Stomach (tissue), 9 donors: ENCODE results near the gene STK32C. TPM values are rescaled to one million over a fixed set of nuclear protein-coding genes. Genes with fewer than 3 reads are reported as not detected.

ENCODE experiments used
- DNase-seq, 2 donors: peaks; one replicate each; pipeline versions ENCODE4 v3.0.0 to v3.0.0-alpha.2; 2013 to 2019
- H3K27ac ChIP-seq, 5 donors: fragments of 200-600 bp in 4 of 5; sonication (generic) in 4 of 5; one replicate each; pipeline ENCODE4 v1.5.1; 2013 to 2019; ENCODE audit warnings: mild to moderate bottlenecking in 1 of 5, moderate library complexity in 1 of 5
- H3K27me3 ChIP-seq, 3 donors: fragments of 200-600 bp; sonication (generic); one replicate each; pipeline ENCODE4 v1.5.1; 2017 to 2019; ENCODE audit warnings: mixed run types in 1 of 3
- H3K36me3 ChIP-seq, 4 donors: fragments of 200-600 bp; sonication (generic); 1 replicate in 3 of 4; 2 replicates in 1 of 4; pipeline ENCODE4 v1.5.1; 2016 to 2019
- H3K4me1 ChIP-seq, 4 donors: fragments of 200-600 bp; sonication (generic); one replicate each; pipeline ENCODE4 v1.5.1; 2016 to 2019
- H3K4me3 ChIP-seq, 4 donors: fragments of 200-600 bp; sonication (generic) in 3 of 4; one replicate each; pipeline ENCODE4 v1.5.1; 2016 to 2019; ENCODE audit warnings: mild to moderate bottlenecking in 1 of 4
- H3K9me3 ChIP-seq, 4 donors: fragments of 200-600 bp; sonication (generic); one replicate each; pipeline ENCODE4 v1.5.1; 2016 to 2019
- EP300 ChIP-seq: sonication (generic); formaldehyde crosslinking; IDR thresholded peaks from one replicate; pipeline ENCODE4 v1.6.1; 2017; ENCODE audit warnings: antibody characterized with exemption
- POLR2A ChIP-seq, 4 donors: fragments of 450-650 bp; IDR thresholded peaks; one replicate each; pipeline ENCODE4 v1.6.1; 2016; ENCODE audit warnings: antibody characterized with exemption in 4 of 4, control low read depth in 2 of 4, mild to moderate bottlenecking in 1 of 4, moderate library complexity in 1 of 4
- POLR2AphosphoS5 ChIP-seq, 3 donors: sonication (generic); formaldehyde crosslinking; IDR thresholded peaks; one replicate each; pipeline ENCODE4 v1.6.1; 2016; ENCODE audit warnings: antibody characterized with exemption in 3 of 3
- WGBS, 5 donors: extraction: QIAGEN DNeasy Blood & Tissue Kit in 3 of 5; methylation state at CpG; one replicate each; pipeline versions ENCODE4 v1.1.5 to v1.1.7; 2013 to 2018; 5-methylcytosine and 5-hydroxymethylcytosine counted together
- intact Hi-C: fragments of 100-400 bp; cut with DNase I; formaldehyde crosslinking; loops from one replicate; pipeline ENCODE4 v1.15.1; 2023; ENCODE audit warnings: low total_unique reads
- polyA plus RNA-seq, 3 donors: library from polyadenylated mRNA; stranded (reverse); fragments of 200-250 nt; gene quantifications; one replicate each; pipeline ENCODE4 v1.2.3, GENCODE V29; 2013
- total RNA-seq, 5 donors: library from RNA; depleted of rRNA; stranded (reverse); fragments of >200 nt; gene quantifications; one replicate each; pipeline versions ENCODE4 v1.1.0 to v1.2.3, GENCODE V29; 2014 to 2016
- TF ChIP-seq, protein P1 (sequence below), 7 experiments: fragments of 450-650 bp in 4 of 7; fragments of 200-600 bp in 3 of 7; sonication (generic) in 3 of 7; IDR thresholded peaks; one replicate each; pipeline ENCODE4 v1.5.1; 2016 to 2019; ENCODE audit warnings: antibody characterized with exemption in 7 of 7, control low read depth in 2 of 7, mild to moderate bottlenecking in 1 of 7
- donor health status: healthy with polysubstance abuse.
- donor health status: Bipolar disorder and iron deficiency.
- donor health status: healthy.

The STK32C gene
- total and polyA plus RNA-seq, 8 donors: 1.6 to 71.0 (median 7.9) TPM; not detected in 1

DNA sequence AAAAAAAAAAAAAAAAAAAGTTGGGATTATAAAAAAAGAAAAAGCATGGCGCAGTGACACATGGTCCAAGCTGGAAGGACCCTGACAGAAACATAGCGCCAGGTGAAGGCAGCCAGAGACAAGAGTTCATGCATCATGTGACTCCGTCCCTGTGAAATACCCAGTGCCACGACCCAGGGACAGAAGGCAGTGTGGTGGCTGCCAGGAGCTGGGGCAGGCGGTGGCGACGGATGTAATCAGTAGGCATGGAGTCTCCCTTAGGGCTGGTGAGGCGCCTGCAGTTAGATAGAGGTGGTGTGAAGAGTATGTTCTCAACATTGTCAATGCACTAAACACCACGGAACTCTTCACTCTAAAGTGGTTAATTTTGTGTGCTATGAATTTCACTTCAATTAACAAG, 43.9 kb downstream of the STK32C start:
- Histone ChIP-seq H3K27me3 (peaks cover 0 to 25% (median 3%) of the 10 kb centered on the region in 3 donors), H3K9me3 (no peaks in the 10 kb centered on the region), H3K36me3 (no peaks in the 10 kb centered on the region), H3K4me1 (peaks cover 0 to 19% (median 13%) of the 10 kb centered on the region in 4 donors), H3K27ac (no peak overlapping the region), H3K4me3 (no peak overlapping the region)
- no peak for TF ChIP-seq POLR2AphosphoS5 (IDR thresholded peaks at IDR 0.05)
- TF ChIP-seq EP300: no peak
- no peak for TF ChIP-seq POLR2A (IDR thresholded peaks at IDR 0.05)
- TF ChIP-seq, protein P1, sequence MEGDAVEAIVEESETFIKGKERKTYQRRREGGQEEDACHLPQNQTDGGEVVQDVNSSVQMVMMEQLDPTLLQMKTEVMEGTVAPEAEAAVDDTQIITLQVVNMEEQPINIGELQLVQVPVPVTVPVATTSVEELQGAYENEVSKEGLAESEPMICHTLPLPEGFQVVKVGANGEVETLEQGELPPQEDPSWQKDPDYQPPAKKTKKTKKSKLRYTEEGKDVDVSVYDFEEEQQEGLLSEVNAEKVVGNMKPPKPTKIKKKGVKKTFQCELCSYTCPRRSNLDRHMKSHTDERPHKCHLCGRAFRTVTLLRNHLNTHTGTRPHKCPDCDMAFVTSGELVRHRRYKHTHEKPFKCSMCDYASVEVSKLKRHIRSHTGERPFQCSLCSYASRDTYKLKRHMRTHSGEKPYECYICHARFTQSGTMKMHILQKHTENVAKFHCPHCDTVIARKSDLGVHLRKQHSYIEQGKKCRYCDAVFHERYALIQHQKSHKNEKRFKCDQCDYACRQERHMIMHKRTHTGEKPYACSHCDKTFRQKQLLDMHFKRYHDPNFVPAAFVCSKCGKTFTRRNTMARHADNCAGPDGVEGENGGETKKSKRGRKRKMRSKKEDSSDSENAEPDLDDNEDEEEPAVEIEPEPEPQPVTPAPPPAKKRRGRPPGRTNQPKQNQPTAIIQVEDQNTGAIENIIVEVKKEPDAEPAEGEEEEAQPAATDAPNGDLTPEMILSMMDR (IDR thresholded peaks at IDR 0.05): no peak
- no peak for DNase-seq
- intact Hi-C loops: no loop called here
- WGBS, 5 donors: 78 to 94% (median 91%) methylated on average over 9 of the region's 9 CpGs

DNA sequence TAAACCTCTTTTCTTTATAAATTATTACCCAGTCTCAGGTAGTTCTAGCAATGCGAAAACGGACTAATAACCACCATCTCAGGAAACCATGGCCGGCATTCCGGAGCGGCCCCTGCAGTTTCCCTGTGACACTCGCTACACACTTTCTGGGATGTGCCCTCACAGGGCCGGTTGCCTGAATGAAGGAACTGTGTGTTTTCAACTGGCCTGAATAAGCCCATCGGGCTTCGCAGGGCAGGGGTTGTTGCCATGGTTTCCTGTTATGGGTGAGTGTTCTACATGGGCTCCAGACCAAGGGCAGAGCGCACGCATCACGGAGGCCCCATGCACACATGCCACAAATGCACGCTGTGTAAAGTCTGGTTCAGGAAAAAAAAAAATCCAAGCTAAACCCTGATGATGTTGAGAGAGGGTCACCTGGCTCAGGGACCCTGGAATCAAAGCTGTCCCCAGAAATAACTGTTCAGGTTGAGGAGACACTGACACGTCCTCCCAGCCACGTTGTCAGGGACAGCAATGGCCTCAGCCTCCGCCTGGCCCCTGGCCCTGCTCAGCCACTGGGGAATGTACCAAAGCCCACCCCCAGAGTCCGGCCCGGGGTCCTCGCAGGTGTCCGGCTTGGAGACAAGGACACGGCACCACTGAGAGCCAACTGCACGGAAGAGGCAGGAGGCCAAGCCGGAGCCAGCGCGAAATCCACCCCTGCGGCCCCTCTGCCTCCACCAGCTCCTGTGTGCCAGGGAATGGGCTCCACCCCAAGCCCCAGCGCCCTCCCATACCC, 47.9 kb downstream of the STK32C start:
- Histone ChIP-seq H3K4me1 (no peaks in the 10 kb centered on the region), H3K36me3 (no peaks in the 10 kb centered on the region), H3K9me3 (no peaks in the 10 kb centered on the region), H3K27ac (no peak overlapping the region), H3K4me3 (no peak overlapping the region), H3K27me3 (peaks cover 0 to 9% (median 3%) of the 10 kb centered on the region in 3 donors)
- no peak for TF ChIP-seq POLR2AphosphoS5 (IDR thresholded peaks at IDR 0.05)
- TF ChIP-seq, protein P1 (IDR thresholded peaks at IDR 0.05): no peak
- TF ChIP-seq EP300: no peak
- no peak for TF ChIP-seq POLR2A (IDR thresholded peaks at IDR 0.05)
- 83 to 89% (median 89%) methylated on average over 14 to 27 of the region's 27 CpGs for WGBS, 5 donors
- no peak for DNase-seq
- intact Hi-C loops: no loop called here

DNA sequence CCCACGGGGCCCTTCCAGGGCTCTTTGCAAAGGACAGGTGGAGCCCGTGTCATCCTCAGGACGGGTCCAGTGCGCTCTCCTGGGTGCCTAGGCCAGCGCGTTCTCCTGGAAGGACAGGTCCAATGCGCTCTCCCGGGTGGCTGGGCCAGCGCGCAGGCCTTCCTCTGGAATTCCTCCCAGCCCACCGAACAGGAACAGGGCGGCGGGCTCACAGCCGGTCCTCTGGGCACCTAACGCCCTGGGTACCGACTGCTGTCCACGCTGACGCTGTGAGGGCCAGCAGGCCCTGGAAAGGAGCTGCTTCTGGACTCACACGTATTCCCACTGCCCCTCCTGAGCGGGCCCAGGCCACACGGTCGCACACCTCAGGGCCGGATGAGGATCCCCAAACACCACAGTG, 49.3 kb downstream of the STK32C start:
- no peaks in the 10 kb centered on the region for H3K9me3 ChIP-seq
- no peak overlapping the region for H3K4me3 ChIP-seq
- intact Hi-C loops: no loop called here
- H3K4me1 ChIP-seq: no peaks in the 10 kb centered on the region
- no peaks in the 10 kb centered on the region for H3K27me3 ChIP-seq
- H3K27ac ChIP-seq: no peak overlapping the region
- H3K36me3 ChIP-seq: no peaks in the 10 kb centered on the region
- no peak for TF ChIP-seq POLR2AphosphoS5 (IDR thresholded peaks at IDR 0.05)
- 71 to 94% (median 88%) methylated on average over 7 to 23 of the region's 23 CpGs for WGBS, 5 donors
- no peak for DNase-seq

DNA sequence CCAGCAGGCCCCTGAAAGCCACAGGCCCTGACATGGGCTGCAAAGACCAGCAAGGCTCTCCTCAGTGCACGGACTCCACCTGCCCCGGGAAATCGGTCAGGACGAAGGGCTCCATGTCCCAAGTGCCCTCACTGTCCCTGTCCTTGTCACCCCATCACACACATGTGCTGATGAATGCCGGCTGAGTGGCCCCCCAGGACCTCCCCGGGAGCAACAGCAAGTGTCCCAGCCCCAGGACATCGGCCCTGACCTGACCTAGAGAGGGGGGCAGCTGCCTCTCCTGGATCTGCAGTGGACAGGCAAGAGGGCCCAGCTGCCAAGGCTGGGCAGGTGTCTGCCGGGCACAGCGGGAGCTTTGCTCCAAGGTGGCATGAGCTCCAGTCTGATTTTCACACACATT, 49.8 kb downstream of the STK32C start:
- Histone ChIP-seq H3K27ac (no peak overlapping the region), H3K9me3 (no peaks in the 10 kb centered on the region), H3K27me3 (no peaks in the 10 kb centered on the region), H3K36me3 (no peaks in the 10 kb centered on the region), H3K4me1 (no peaks in the 10 kb centered on the region), H3K4me3 (no peak overlapping the region)
- WGBS, 5 donors: 87 to 100% (median 91%) methylated on average over 4 to 9 of the region's 9 CpGs
- TF ChIP-seq, protein P1 (IDR thresholded peaks at IDR 0.05): no peak
- TF ChIP-seq EP300 (no peak), POLR2AphosphoS5 (IDR thresholded peaks at IDR 0.05) (no peak), POLR2A (IDR thresholded peaks at IDR 0.05) (no peak)
- DNase-seq: no peak
- intact Hi-C loops: no loop called here

DNA sequence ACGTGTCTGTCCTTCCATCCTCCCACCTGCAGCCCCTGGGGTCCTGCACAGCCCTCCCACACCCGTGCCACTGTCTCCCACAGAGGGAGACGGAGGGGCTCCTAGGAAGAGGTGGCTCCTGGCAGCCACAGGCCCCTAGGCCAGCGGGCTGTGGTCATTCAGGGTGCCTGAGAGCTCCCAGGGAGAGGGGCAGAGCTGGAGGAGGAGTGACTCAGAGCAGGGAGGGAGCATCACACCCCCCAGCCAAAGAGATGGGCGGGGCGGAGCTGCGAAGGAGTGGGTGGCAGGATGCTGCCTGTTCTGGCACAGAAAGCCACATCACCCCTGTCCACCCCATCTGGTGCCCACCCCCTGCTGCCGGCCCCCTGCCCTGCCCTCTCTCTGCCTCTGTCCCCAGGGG, 50.5 kb downstream of the STK32C start:
- no peaks in the 10 kb centered on the region for H3K27me3 ChIP-seq
- intact Hi-C loops: no loop called here
- no peak overlapping the region for H3K27ac ChIP-seq
- TF ChIP-seq POLR2AphosphoS5 (IDR thresholded peaks at IDR 0.05) (no peak), POLR2A (IDR thresholded peaks at IDR 0.05) (no peak), EP300 (no peak)
- TF ChIP-seq, protein P1 (IDR thresholded peaks at IDR 0.05): no peak
- H3K4me1 ChIP-seq: no peaks in the 10 kb centered on the region
- H3K4me3 ChIP-seq: no peak overlapping the region
- 67 to 86% (median 72%) methylated on average over 7 to 8 of the region's 8 CpGs for WGBS, 5 donors
- no peaks in the 10 kb centered on the region for H3K9me3 ChIP-seq
- DNase-seq: no peak
- H3K36me3 ChIP-seq: no peaks in the 10 kb centered on the region
